ENCODE measurements around the gene CCNQ. TPM values are rescaled to one million over a fixed set of nuclear protein-coding genes. Genes with fewer than 3 reads are reported as not detected.
"Not testable (repeated sequence)": the region's sequence is repeated elsewhere in the genome, so short reads cannot be mapped to it uniquely, and the experiment has no call there.

Gene CCNQ
- total RNA-seq, 2 donors from 2014 or later, result 13.0 to 14.0 TPM

- peak overlapping the region in 1 of 2 donors; percentile 55 for H3K27ac Mint-ChIP-seq
- DNase-seq (ENCODE audit: low spot score in 2 of 2), result peak; percentile 63 to 76
Observed at GRCh38 chrX:153609917-153610835, 11.2 kb upstream of the CCNQ start.

GRCh38 chrX:153608806-153609205 is 9.9 kb upstream of the CCNQ start:
- no peak overlapping the region for H3K27ac Mint-ChIP-seq
- H3K9me3 Mint-ChIP-seq, result no peaks in the 10 kb centered on the region
- DNase-seq (ENCODE audit: low spot score in 2 of 2) (no peak), ATAC-seq (no peak)
- H3K36me3 Mint-ChIP-seq, result no peaks in the 10 kb centered on the region

More at GRCh38 chrX:153609917-153610835, 11.2 kb upstream of the CCNQ start:
- no peaks in the 10 kb centered on the region for H3K36me3 Mint-ChIP-seq
- peak; percentile 86 to 97 for ATAC-seq
- H3K9me3 Mint-ChIP-seq, result no peaks in the 10 kb centered on the region

- Mint-ChIP-seq H3K36me3 (no peaks in the 10 kb centered on the region), H3K9me3 (no peaks in the 10 kb centered on the region), H3K27ac (no peak overlapping the region)
- ATAC-seq (no peak), DNase-seq (ENCODE audit: low spot score in 2 of 2) (no peak)
Observed at GRCh38 chrX:153608376-153608775, 9.4 kb upstream of the CCNQ start.

DNA sequence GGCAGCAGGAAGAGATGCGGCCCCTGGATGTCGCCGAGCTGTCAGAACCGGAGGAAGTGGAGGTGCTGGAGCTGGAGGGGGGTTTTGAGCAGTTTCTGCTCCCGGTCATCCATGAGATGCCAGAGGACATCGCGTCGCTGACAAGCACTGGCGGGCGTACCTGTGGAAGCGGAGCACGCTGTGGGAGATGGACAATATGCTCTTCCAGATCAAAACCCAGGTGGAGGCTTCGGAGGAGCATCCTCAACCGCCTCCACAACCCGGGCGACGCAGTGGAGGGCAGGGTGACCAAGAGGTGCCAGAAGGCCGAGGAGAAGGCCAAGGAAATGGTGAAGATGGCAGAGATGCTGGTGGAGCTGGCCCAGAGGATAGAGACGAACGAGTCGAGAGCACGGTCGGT is 7.6 kb upstream of the CCNQ start:
- ATAC-seq (no peak), DNase-seq (ENCODE audit: low spot score in 2 of 2) (no peak)
- H3K27ac Mint-ChIP-seq, result no peak overlapping the region
- H3K9me3 Mint-ChIP-seq, result no peaks in the 10 kb centered on the region
- H3K36me3 Mint-ChIP-seq, result no peaks in the 10 kb centered on the region

DNA sequence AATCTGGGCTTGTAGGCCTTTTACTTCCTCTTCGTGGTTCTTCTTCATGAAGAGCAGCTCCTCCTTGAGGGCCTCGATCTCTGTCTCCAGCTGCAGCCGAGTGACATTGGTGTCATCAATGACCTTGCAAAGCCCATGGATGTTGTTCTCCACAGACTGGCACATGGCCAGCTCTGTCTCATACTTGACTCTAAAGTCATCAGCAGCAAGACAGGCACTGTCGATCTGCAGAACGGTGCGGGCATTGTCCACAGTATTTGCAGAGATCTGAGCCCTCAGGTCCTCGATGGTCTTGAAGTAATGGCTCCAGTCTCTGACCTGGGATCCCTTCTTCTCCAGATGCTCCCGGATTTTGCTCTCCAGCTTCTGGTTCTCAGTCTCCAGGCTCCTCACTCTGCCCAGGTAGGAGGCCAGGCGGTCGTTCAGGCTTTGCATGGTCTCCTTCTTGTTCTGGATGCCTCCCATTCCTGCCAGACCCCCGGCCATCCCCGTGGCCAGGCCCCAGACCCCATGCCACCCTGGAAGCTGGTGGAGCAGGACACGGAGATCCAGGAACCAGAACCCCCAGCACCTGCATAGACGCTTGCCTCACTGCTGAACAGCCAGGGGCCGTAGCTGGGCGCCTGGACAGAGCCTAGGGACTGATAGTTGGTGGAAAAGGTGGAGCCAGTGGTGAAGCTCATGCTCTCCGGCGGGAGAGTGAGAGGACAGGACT is 5.9 kb upstream of the CCNQ start:
- not testable (repeated sequence) for ATAC-seq; DNase-seq (ENCODE audit: low spot score in 2 of 2); H3K36me3 Mint-ChIP-seq; H3K27ac Mint-ChIP-seq; H3K9me3 Mint-ChIP-seq

GRCh38 chrX:153603131-153603656 is 4.3 kb upstream of the CCNQ start:
- no peak for ATAC-seq
- Mint-ChIP-seq H3K9me3 (no peaks in the 10 kb centered on the region), H3K36me3 (peaks cover 0 to 7% of the 10 kb centered on the region in 2 donors), H3K27ac (no peak overlapping the region)
- no peak for DNase-seq (ENCODE audit: low spot score in 2 of 2)

DNA sequence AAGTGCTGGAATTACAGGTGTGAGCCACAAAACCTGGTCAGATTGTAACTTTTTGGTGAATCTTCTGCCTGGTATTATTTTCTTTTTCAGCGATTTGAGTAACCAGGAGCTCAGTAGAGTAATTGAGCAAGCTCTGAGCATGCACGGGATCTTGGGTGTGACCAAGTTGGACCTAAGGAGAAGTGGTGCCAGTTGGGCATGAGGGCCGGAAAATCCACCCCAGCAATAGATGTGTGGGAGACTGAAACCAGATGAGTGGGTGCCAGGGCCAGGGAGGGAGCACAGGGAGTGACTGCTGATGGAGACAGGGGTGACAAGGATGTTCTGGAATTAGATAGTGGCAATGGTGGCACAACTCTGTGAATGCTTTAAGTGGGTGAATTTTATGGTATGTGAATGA is 3.7 kb upstream of the CCNQ start:
- no peak for ATAC-seq
- H3K27ac Mint-ChIP-seq, result no peak overlapping the region
- no peak for DNase-seq (ENCODE audit: low spot score in 2 of 2)
- H3K9me3 Mint-ChIP-seq, result no peaks in the 10 kb centered on the region
- peaks cover 0 to 7% of the 10 kb centered on the region in 2 donors for H3K36me3 Mint-ChIP-seq

- no peak overlapping the region for H3K27ac Mint-ChIP-seq
- ATAC-seq (no peak), DNase-seq (ENCODE audit: low spot score in 2 of 2) (no peak)
- H3K9me3 Mint-ChIP-seq, result no peaks in the 10 kb centered on the region
- peaks cover 0 to 7% of the 10 kb centered on the region in 2 donors for H3K36me3 Mint-ChIP-seq
Observed at GRCh38 chrX:153601511-153602110, 2.7 kb upstream of the CCNQ start.

- ATAC-seq, result no peak
- DNase-seq (ENCODE audit: low spot score in 2 of 2), result no peak
- H3K27ac Mint-ChIP-seq, result no peak overlapping the region
- no peaks in the 10 kb centered on the region for H3K9me3 Mint-ChIP-seq
- H3K36me3 Mint-ChIP-seq, result peaks cover 0 to 7% of the 10 kb centered on the region in 2 donors
Observed at GRCh38 chrX:153600921-153601320, 2.0 kb upstream of the CCNQ start.

DNA sequence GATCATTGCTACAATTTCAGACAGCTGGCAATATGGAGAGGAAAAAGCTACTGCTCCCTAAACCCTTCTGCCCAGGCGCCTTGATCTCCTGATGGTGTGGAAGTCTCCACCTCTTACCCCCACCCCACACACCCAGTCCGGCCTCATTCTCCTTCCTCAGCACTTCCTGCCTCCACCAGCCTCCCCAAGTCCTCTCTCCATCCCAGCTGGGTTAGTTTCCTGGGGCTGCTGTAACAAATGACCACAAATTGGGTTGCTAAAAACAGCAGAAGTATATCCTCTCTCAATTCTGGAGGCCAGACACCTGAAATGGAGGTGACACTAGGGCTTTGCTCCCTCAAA is 1.1 kb upstream of the CCNQ start:
- ATAC-seq (peak in 1 of 2 donors; percentile 9), DNase-seq (ENCODE audit: low spot score in 2 of 2) (peak in 1 of 2 donors; percentile 10)
- H3K9me3 Mint-ChIP-seq, result no peaks in the 10 kb centered on the region
- H3K27ac Mint-ChIP-seq, result peak overlapping the region; percentile 50 to 84
- H3K36me3 Mint-ChIP-seq, result peaks cover 0 to 7% of the 10 kb centered on the region in 2 donors

DNA sequence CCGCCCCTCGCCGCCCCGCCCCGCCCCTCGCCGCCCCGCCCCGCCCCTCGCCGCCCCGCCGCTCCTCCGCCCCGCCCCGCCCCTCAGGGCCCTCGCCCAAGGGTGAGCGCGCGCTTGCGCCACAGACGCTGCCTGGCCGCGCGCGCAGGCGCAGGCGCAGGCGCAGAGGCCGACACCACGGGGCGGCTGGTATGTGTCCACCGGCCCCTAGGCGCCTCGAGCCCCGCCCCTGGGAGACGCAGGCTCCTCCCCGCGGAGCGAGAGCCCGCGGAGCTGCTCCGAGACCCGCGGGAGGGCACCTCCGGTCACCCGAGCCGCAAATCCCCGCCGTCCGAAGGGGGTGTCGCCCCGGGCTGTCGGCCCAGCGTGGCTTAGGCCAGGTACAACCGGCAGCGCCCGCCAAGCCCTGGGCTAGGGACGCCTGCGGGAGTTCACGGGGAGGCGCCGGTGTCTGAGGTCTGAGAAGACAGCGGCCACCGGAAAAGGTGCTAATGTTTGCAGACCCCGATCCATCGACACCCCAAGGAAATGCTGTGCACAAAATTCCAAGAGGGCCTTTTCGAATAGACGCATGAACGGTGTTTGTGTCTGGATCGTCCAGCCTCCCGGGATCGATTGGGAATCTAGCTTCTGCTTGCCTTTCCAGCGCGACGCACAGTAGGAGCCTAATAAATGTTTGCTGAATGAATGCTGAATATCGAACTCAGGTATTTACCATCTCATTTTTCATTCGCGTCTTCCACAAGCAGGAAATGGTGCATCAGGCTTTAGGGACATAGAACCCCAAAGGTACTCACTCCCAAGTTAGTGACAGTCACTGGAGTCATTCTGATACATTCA is 473 bp upstream of the CCNQ start:
- H3K36me3 Mint-ChIP-seq, result peaks cover 0 to 7% of the 10 kb centered on the region in 2 donors
- no peaks in the 10 kb centered on the region for H3K9me3 Mint-ChIP-seq
- DNase-seq (ENCODE audit: low spot score in 2 of 2) (peak; percentile 87 to 91), ATAC-seq (peak; percentile 90 to 93)
- H3K27ac Mint-ChIP-seq, result peak overlapping the region in 1 of 2 donors; percentile 84

DNA sequence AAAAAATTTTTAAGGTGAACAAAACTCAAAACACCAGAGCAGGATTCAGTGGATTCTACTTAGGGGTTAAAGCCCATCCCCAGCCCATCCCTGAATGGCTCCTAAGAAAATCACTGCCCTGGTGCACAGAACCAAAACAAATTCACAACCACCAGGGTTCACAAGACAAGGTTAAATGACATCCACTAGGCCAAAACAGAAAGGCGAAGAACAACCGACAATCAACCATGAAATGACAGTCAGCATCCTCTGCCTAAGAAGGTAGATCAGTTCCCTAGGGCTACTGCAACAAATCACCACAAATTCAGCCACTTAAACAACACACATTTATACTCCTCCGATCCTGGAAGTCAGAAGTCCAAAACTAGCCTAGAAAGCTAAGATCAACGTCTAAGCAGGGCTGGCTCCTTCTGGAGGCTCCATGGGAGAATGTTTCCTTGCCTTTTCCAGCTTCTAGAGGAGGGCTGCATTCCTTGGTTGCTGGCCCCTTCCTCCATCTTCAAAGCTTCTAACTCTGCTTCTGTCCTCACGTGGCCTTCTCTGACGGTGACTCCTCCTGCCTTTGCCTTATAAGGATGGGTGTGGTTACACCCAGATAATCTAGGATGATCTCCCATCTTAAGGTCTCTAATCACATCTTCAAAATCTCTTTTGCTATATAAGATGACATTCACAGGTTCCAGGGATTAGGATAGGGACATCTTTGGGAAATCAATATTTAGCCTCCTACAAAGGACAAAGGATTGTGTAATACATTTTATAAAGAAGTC is 1.8 kb downstream of the CCNQ start:
- peak overlapping the region in 1 of 2 donors; percentile 17 for H3K27ac Mint-ChIP-seq
- DNase-seq (ENCODE audit: low spot score in 2 of 2) (no peak), ATAC-seq (no peak)
- no peaks in the 10 kb centered on the region for H3K9me3 Mint-ChIP-seq
- H3K36me3 Mint-ChIP-seq, result peaks cover 0 to 7% of the 10 kb centered on the region in 2 donors

- ATAC-seq, result no peak
- H3K9me3 Mint-ChIP-seq, result no peaks in the 10 kb centered on the region
- peaks cover 0 to 7% of the 10 kb centered on the region in 2 donors for H3K36me3 Mint-ChIP-seq
- no peak for DNase-seq (ENCODE audit: low spot score in 2 of 2)
- H3K27ac Mint-ChIP-seq, result no peak overlapping the region
Observed at GRCh38 chrX:153595859-153596857, 2.8 kb downstream of the CCNQ start.

DNA sequence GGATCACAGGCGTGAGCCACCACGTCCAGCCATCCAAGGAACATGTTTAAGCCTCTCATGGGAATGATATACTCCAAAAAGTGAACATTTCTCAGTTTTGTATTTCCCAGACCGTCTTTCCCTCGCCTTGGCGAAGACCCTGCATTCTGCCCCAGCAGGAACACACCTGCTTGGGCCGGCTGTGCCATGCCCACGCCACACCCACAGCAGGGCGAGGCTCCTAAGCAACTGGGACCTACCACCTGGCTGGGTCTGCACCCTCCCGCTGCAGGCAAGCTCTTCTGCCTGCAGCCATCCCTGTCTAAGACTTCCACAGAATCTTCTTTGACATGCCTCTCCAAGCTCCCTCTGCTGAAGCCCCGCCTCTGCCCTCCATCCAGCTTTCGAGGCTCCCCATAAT is 3.6 kb downstream of the CCNQ start:
- ATAC-seq (no peak), DNase-seq (ENCODE audit: low spot score in 2 of 2) (no peak)
- H3K27ac Mint-ChIP-seq, result no peak overlapping the region
- peaks cover 0 to 7% of the 10 kb centered on the region in 2 donors for H3K36me3 Mint-ChIP-seq
- H3K9me3 Mint-ChIP-seq, result no peaks in the 10 kb centered on the region
